Measurements from ENCODE around the gene MTMR1.

GRCh38 chrX:150683112-150683511 lies 10.1 kb upstream of the MTMR1 start:
- TF ChIP-seq, protein P1, sequence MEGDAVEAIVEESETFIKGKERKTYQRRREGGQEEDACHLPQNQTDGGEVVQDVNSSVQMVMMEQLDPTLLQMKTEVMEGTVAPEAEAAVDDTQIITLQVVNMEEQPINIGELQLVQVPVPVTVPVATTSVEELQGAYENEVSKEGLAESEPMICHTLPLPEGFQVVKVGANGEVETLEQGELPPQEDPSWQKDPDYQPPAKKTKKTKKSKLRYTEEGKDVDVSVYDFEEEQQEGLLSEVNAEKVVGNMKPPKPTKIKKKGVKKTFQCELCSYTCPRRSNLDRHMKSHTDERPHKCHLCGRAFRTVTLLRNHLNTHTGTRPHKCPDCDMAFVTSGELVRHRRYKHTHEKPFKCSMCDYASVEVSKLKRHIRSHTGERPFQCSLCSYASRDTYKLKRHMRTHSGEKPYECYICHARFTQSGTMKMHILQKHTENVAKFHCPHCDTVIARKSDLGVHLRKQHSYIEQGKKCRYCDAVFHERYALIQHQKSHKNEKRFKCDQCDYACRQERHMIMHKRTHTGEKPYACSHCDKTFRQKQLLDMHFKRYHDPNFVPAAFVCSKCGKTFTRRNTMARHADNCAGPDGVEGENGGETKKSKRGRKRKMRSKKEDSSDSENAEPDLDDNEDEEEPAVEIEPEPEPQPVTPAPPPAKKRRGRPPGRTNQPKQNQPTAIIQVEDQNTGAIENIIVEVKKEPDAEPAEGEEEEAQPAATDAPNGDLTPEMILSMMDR (IDR thresholded peaks at IDR 0.05), result no peak
- TF ChIP-seq POLR2A (IDR thresholded peaks at IDR 0.05) (no peak), EP300 (IDR thresholded peaks at IDR 0.05) (no peak), POLR2AphosphoS5 (IDR thresholded peaks at IDR 0.05) (no peak)
